Activated CD8-positive, alpha-beta memory T cell treated with anti-CD3 and anti-CD28 coated beads, Interleukin-2, amount 10 ng/mL, durations not matched to agents 7 days and 5 days (primary cell): ENCODE data around the gene STXBP5. TPM values are rescaled to one million over a fixed set of nuclear protein-coding genes. Genes with fewer than 3 reads are reported as not detected.
A peak's percentile ranks its signal among the peaks of the same experiment; 100 is the strongest.
"Not testable (repeated sequence)": the region's sequence is repeated elsewhere in the genome, so short reads cannot be mapped to it uniquely, and the experiment has no call there.

Source experiments
- ATAC-seq: fragments of 150-1000 bp; cut with Tn5 transposase; one replicate; pipeline ENCODE4 v1.10.0; 2021; ENCODE audit warnings: moderate library complexity
- CTCF ChIA-PET: fragments of 350-600 bp; sonication (Branson Sonifier 250); formaldehyde crosslinking; loops from one replicate; lab custom pipeline; 2021; ENCODE audit warnings: antibody characterized with exemption; lab: Charles Lee
- DNase-seq: peaks from one replicate; pipeline ENCODE4 v3.0.0-alpha.2; 2020
- H3K27ac Mint-ChIP-seq: one replicate; pipeline ENCODE4 v1.8.0; 2021; ENCODE audit warnings: mild to moderate bottlenecking, mixed read lengths
- H3K27me3 Mint-ChIP-seq: one replicate; pipeline ENCODE4 v1.8.0; 2021; ENCODE audit warnings: mixed read lengths
- H3K36me3 Mint-ChIP-seq: one replicate; pipeline ENCODE4 v1.8.0; 2021; ENCODE audit warnings: mild to moderate bottlenecking, mixed read lengths
- H3K4me1 Mint-ChIP-seq: one replicate; pipeline ENCODE4 v1.8.0; 2021; ENCODE audit warnings: mixed read lengths
- H3K4me3 Mint-ChIP-seq: one replicate; pipeline ENCODE4 v1.8.0; 2021; ENCODE audit warnings: mild to moderate bottlenecking, moderate library complexity, mixed read lengths
- H3K9me3 Mint-ChIP-seq: one replicate; pipeline ENCODE4 v1.8.0; 2022; ENCODE audit warnings: low read depth, mixed read lengths
- total RNA-seq, 2 experiments: library from RNA; stranded (reverse); gene quantifications; one replicate each; pipeline ENCODE4 v1.2.3, GENCODE V29; 2021

Gene STXBP5
- total RNA-seq, 2 experiments from 2014 or later: 16.1 to 22.6 TPM

DNA sequence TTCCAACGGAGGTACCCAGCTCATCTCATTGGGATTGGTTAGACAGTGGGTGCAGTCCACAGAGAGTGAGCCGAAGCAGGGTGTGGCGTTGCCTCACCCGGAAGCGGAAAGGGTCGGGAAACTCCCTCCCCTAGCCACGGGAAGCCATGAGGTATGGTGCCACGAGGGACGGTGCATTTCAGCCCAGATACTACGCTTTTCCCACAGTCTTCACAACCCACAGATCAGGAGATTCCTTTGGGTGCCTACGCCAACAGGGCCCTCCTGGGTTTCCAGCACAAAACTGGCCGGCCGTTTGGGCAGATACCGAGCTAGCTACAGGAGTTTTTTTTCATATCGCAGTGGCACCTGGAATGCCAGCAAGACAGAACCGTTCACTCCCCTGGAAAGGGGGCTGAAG lies 46.9 kb downstream of the STXBP5 start:
- Mint-ChIP-seq H3K36me3 (peaks cover 45% of the 10 kb centered on the region), H3K4me3 (no peak overlapping the region), H3K27ac (no peak overlapping the region), H3K4me1 (no peaks in the 10 kb centered on the region), H3K9me3 (peaks cover 8% of the 10 kb centered on the region), H3K27me3 (no peaks in the 10 kb centered on the region)
- ATAC-seq (no peak), DNase-seq (no peak)
- CTCF ChIA-PET: no interaction called here

DNA sequence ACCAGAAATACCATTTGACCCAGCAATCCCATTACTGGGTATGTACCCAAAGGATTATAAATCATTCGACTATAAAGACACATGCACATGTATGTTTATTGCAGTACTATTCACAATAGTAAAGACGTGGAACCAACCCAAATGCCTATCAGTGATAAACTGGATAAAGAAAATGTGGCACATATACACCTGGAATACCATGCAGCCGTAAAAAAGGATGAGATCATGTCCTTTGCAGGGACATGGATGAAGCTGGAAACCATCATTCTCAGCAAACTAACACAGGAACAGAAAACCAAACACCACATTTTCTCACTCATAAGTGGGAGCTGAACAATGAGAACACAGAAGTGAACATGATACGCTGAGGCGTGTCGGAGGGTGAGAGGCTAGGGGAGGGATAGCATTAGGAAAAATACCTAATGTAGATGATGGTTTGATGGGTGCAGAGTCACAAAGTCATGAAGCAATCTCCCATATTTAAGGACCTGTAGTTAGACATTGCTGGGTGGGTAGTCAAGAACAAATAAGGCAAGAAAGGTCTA lies 50.8 kb downstream of the STXBP5 start:
- H3K36me3 Mint-ChIP-seq: peaks cover 31% of the 10 kb centered on the region
- ATAC-seq, H3K4me1 Mint-ChIP-seq, H3K4me3 Mint-ChIP-seq, CTCF ChIA-PET, H3K27ac Mint-ChIP-seq, H3K27me3 Mint-ChIP-seq, DNase-seq, H3K9me3 Mint-ChIP-seq: not testable (repeated sequence)

DNA sequence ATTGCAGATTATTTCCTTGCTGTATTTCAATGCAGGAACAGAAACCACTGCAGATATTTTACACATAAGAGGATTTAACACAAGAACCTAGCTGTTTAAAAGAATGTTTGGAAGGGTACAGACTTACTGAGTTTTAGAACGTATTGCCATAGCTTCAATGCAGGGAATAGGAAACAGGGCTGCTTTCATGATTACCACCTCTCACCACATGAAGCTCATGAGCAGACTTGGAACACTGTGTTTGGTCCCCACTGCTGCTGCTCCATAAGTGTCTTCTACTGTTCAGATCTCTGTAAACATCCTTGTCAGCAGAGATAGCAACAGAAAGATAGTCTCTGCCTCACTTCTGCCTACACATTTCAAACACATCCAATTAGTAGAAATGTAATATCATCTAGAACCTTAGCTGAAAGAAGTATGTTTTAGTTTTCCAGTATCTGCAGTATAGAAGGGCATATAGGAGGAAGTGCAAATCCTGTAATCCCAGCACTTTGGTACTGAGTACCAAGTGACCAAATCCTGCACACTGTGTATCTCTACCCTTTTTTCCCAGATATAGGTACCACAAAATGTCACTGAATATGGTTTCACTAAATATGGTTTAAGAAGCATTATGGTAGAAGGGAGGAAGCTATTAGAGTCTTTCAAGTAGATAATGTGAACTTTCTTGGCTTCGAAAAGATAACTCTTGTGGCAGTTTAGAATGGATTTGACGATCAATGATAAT lies 51.9 kb downstream of the STXBP5 start:
- Mint-ChIP-seq H3K4me3 (no peak overlapping the region), H3K4me1 (no peaks in the 10 kb centered on the region), H3K27me3 (no peaks in the 10 kb centered on the region), H3K9me3 (peaks cover 5% of the 10 kb centered on the region), H3K36me3 (peaks cover 20% of the 10 kb centered on the region), H3K27ac (no peak overlapping the region)
- DNase-seq (no peak), ATAC-seq (no peak)
- CTCF ChIA-PET: no interaction called here

DNA sequence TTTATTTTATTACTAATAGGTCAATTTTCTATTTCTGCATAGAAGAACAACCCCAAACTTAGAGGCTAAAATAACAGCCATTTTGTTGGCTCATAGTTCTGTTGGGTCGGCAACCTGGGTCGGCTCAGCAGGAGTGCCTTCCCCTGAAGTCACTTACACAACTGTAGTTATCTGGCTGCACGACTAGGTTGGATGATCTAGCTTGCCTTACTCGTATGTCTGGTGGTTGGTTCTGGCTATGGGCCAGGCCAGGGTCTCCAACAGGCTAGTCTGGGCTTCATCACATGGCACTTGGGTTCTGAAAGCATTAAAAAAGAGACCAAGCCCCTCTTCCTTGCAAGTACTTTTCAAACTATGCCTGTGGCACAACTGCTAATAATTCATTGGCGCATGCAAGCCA lies 53.5 kb downstream of the STXBP5 start:
- no peaks in the 10 kb centered on the region for H3K9me3 Mint-ChIP-seq

DNA sequence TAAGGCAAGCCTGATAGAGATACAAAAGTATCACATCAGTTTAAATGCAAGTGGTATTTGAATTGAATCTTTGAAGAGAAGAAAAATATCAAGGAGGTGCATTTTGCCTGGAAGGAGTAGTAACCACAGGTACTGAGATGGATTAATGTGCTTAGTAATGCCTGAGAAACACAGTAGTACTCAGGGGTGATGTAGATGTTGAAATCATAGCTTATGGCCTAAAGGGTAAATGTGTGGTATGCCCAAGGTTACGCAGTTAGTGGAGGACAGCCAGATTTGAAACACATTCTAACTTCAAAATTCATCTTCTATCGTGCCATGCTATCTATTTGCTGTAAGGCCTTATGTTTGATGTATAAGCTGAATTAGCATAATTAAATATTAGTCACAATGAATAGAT lies 55.9 kb downstream of the STXBP5 start:
- DNase-seq (no peak), ATAC-seq (no peak)
- H3K36me3 Mint-ChIP-seq: peaks cover 5% of the 10 kb centered on the region
- H3K27ac Mint-ChIP-seq: no peak overlapping the region
- CTCF ChIA-PET: no interaction called here
- no peaks in the 10 kb centered on the region for H3K9me3 Mint-ChIP-seq
- H3K27me3 Mint-ChIP-seq: no peaks in the 10 kb centered on the region
- H3K4me3 Mint-ChIP-seq: no peak overlapping the region
- H3K4me1 Mint-ChIP-seq: no peaks in the 10 kb centered on the region

More for the DNA sequence above, 53.5 kb downstream of the STXBP5 start:
- DNase-seq: no peak
- Mint-ChIP-seq H3K27me3 (no peaks in the 10 kb centered on the region), H3K27ac (no peak overlapping the region), H3K4me3 (no peak overlapping the region), H3K36me3 (peaks cover 5% of the 10 kb centered on the region), H3K4me1 (no peaks in the 10 kb centered on the region)
- ATAC-seq: no peak
- CTCF ChIA-PET: no interaction called here

DNA sequence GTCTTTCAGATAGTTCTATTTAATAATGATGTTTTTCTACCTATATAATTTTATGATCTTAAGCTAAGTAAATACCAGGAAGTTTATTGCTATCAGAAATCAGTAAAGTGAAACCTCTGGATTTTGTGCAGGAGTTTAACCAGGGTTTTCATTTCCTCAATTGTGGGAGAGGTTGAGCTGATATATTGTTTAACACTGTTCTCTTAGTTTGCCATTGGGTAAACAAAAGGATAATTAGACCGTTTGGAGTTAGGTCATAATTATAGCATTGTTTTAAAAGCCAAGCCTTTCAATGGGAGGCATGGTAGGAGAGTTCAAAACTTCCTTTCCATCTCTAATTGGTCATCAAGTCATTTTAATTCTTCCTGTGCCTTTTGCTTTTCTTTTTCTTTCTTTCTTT lies 58.7 kb downstream of the STXBP5 start:
- Mint-ChIP-seq H3K36me3 (peaks cover 25% of the 10 kb centered on the region), H3K4me3 (no peak overlapping the region), H3K27me3 (no peaks in the 10 kb centered on the region), H3K4me1 (peaks cover 3% of the 10 kb centered on the region), H3K9me3 (no peaks in the 10 kb centered on the region), H3K27ac (no peak overlapping the region)
- no peak for ATAC-seq
- no peak for DNase-seq
- CTCF ChIA-PET: no interaction called here

DNA sequence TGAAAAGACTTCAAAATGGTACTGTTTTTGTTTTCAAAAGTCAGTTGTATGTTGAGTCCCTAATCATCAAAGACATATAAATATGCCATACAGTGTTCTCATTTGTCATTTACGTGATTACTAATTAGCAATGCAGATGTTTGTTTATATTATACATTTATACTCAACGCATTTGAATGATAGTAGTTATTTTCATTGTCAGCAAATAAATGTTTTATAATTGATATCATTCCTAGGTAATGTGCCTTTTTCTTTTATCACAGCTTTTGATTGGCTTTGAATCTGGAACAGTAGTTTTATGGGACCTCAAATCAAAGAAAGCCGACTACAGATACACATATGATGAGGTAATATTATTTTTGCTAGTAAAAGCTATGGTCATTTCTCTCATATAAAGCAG lies 62.6 kb downstream of the STXBP5 start:
- Mint-ChIP-seq H3K27me3 (no peaks in the 10 kb centered on the region), H3K4me1 (peaks cover 3% of the 10 kb centered on the region), H3K4me3 (no peak overlapping the region), H3K36me3 (peaks cover 42% of the 10 kb centered on the region), H3K27ac (no peak overlapping the region), H3K9me3 (no peaks in the 10 kb centered on the region)
- no peak for DNase-seq
- no peak for ATAC-seq
- CTCF ChIA-PET: no interaction called here

DNA sequence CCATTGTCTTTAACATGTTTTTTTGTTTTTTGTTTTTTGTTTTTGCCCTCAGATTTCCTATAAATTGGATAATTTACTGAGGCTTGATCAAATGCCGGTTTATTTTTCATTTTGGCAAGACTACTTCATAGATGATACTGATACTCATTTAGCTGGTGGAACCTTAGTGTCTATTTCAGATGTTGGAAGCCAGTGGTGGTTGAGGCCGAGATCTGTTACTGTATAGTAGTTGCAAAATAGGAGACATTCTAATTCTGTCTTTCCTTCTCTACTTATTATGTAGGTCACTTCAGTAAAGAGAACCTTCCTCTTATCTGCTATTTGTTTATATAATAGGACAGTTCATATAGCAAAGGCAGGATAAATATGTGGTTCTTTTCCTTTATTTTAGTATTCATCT lies 63.4 kb downstream of the STXBP5 start:
- H3K36me3 Mint-ChIP-seq: peaks cover 44% of the 10 kb centered on the region
- H3K27ac Mint-ChIP-seq: no peak overlapping the region
- no peaks in the 10 kb centered on the region for H3K9me3 Mint-ChIP-seq
- CTCF ChIA-PET: no interaction called here
- H3K4me3 Mint-ChIP-seq: no peak overlapping the region
- H3K27me3 Mint-ChIP-seq: no peaks in the 10 kb centered on the region
- peaks cover 3% of the 10 kb centered on the region for H3K4me1 Mint-ChIP-seq
- ATAC-seq (no peak), DNase-seq (no peak)

DNA sequence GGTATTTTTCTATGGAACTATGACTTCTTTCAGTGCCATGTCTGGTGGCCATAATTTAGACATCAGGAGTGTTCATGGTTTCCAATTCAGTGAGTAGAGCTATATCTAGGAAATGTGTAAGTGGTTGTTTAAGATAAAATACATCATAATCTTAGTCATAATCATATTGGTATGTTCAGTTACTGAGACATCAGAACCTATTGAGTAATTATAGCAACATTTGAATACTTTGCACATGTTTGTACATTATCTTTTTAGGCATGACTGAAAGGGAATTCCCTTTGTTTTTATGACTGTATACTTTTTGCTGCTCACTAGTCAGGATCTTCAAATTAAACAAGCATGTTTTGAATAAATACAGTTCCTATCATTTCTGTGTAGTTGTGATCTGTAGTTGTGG lies 64.0 kb downstream of the STXBP5 start:
- ATAC-seq (no peak), DNase-seq (no peak)
- CTCF ChIA-PET: no interaction called here
- Mint-ChIP-seq H3K27ac (no peak overlapping the region), H3K36me3 (peaks cover 44% of the 10 kb centered on the region), H3K4me1 (peaks cover 3% of the 10 kb centered on the region), H3K4me3 (no peak overlapping the region), H3K27me3 (no peaks in the 10 kb centered on the region), H3K9me3 (no peaks in the 10 kb centered on the region)

DNA sequence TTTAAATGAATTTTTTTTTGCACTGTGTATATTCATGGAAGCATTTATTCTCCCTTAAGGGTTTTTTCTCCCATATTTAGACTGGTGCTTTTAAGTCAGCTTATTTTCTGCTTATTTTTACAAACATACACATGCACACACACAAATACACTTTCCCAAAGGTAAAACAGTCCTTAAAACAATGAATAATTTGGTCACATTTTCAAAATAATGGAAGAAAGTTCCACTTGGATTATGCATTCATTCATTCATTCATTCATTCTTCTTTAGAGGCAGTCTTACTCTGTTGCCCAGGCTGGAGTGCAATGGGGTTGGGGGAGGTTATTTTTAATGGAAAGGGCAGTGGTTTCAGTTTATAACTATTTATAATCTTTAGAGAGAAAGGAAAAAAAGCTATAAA lies 69.8 kb downstream of the STXBP5 start:
- Mint-ChIP-seq H3K4me1 (peaks cover 1% of the 10 kb centered on the region), H3K27me3 (no peaks in the 10 kb centered on the region), H3K27ac (no peak overlapping the region)

DNA sequence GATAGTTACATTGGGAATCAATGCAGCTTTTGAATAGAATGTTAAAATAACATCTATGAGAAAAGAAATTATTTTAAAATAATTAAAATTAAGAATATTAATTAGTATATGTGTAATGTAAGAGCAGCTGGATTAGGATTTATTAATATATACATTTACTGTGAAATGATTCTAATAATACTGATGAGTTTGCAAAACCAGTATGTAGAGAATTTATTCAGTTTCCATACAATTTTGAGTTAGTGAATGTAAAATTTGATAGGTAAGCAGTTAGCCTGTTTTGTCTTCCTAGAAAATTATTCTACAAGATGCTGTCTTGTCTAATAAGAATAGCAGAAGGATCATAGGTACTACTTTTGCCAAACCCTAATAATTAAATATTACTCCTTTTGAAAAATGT lies 70.6 kb downstream of the STXBP5 start:
- ATAC-seq: no peak
- peaks cover 8% of the 10 kb centered on the region for H3K4me1 Mint-ChIP-seq
- H3K4me3 Mint-ChIP-seq: no peak overlapping the region
- no peaks in the 10 kb centered on the region for H3K9me3 Mint-ChIP-seq
- no peak overlapping the region for H3K27ac Mint-ChIP-seq
- DNase-seq: no peak
- peaks cover 41% of the 10 kb centered on the region for H3K36me3 Mint-ChIP-seq
- no peaks in the 10 kb centered on the region for H3K27me3 Mint-ChIP-seq
- CTCF ChIA-PET: interaction anchor here (0.7 kb wide), 1 partner anchor 729 kb away, joined by 3 read pairs; no protein-coding TSS in a partner anchor

More for the DNA sequence above, 69.8 kb downstream of the STXBP5 start:
- DNase-seq: no peak
- no peak overlapping the region for H3K4me3 Mint-ChIP-seq
- H3K9me3 Mint-ChIP-seq: no peaks in the 10 kb centered on the region
- peaks cover 39% of the 10 kb centered on the region for H3K36me3 Mint-ChIP-seq
- no peak for ATAC-seq
- CTCF ChIA-PET: no interaction called here

DNA sequence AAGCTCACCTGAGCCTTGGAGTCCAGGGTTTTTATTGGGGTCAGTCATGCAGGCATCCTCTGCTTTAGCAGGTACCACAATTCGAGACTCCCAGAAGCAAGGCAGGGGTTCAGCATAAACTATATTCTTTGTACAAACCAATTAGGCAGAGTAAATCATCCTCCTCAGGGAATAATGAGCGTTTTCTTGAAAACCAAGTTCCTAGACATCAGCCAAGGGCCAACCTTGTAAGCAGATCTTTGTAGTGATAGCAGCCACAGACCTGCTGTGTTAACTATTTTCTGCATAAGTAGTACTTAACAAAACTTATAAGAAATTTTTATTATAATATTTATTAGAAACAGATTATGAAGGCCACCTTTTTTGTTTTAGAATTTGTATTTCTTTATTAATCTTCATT lies 74.7 kb downstream of the STXBP5 start:
- no peak for DNase-seq
- no peak overlapping the region for H3K27ac Mint-ChIP-seq
- H3K4me3 Mint-ChIP-seq: no peak overlapping the region
- no peaks in the 10 kb centered on the region for H3K9me3 Mint-ChIP-seq
- no peaks in the 10 kb centered on the region for H3K27me3 Mint-ChIP-seq
- peaks cover 22% of the 10 kb centered on the region for H3K4me1 Mint-ChIP-seq
- CTCF ChIA-PET: no interaction called here
- ATAC-seq: no peak
- peaks cover 48% of the 10 kb centered on the region for H3K36me3 Mint-ChIP-seq

DNA sequence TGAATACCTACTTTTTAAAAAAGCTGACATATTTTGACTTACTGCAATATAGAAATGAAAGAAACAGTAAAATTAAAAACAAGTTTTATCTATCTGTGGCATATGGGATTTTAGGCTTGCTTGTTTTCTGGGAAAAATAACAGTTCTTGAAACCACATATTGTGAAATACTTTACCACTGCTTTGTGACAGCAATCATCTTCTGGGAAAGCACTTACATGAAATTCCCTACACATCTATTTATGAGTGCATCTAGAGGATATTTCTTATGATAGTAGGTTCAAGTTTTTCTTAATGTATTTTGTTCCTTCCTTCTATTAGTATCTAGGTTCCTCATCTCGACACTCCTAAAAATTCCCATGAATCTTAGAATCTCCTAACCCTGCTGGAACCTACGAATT lies 75.2 kb downstream of the STXBP5 start:
- no peaks in the 10 kb centered on the region for H3K9me3 Mint-ChIP-seq
- ATAC-seq (no peak), DNase-seq (no peak)
- peaks cover 46% of the 10 kb centered on the region for H3K36me3 Mint-ChIP-seq
- CTCF ChIA-PET: no interaction called here
- H3K4me3 Mint-ChIP-seq: no peak overlapping the region
- H3K4me1 Mint-ChIP-seq: peaks cover 23% of the 10 kb centered on the region
- H3K27ac Mint-ChIP-seq: peak overlapping the region; percentile 48
- no peaks in the 10 kb centered on the region for H3K27me3 Mint-ChIP-seq

DNA sequence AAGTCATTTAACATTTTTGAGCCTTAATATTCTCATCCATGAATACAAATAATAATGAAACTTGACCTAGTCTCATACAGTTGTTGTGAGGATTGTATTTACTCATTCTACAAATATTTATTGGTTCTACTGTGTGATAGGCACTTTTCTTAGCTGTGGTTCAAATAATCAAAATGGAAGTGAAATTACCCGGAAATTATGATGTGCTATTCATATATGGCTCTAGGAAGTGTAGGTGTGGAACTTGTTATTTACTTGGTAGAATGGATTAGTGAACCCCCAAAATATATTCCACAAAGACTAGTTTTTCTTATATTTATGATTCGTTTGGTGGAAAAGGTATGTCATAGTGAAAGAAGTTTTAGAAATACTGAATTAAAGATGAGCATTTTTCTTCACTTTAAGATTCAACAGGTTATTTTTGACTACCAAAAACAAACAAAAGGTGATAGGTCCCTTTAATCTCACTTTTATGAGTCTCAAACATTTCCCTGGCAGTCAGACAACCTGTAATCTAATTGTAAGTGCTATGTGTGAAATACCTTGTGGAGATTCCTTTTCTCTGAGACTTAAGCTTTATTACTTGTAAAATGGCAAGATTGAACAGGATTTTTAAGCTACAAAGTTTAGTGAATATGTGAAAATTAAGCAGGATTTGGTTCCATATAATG lies 77.8 kb downstream of the STXBP5 start:
- peaks cover 43% of the 10 kb centered on the region for H3K36me3 Mint-ChIP-seq
- no peaks in the 10 kb centered on the region for H3K9me3 Mint-ChIP-seq
- no peak overlapping the region for H3K4me3 Mint-ChIP-seq
- no peaks in the 10 kb centered on the region for H3K27me3 Mint-ChIP-seq
- peaks cover 34% of the 10 kb centered on the region for H3K4me1 Mint-ChIP-seq
- CTCF ChIA-PET: interaction anchor here (1.2 kb wide), 1 partner anchor 9 kb away, joined by 3 read pairs; no protein-coding TSS in a partner anchor
- ATAC-seq (no peak), DNase-seq (no peak)
- no peak overlapping the region for H3K27ac Mint-ChIP-seq
